ENCODE results near the gene PRRX1.

PRRX1 gene

GRCh38 chr1:170729225-170730002 is 65.5 kb downstream of the PRRX1 start:
- H3K79me2 ChIP-seq (ENCODE audit: low read length): no peaks in the 10 kb centered on the region
- H3K27ac ChIP-seq (ENCODE audit: low read length): no peak overlapping the region

GRCh38 chr1:170730014-170730413 is 66.1 kb downstream of the PRRX1 start:
- H3K9ac ChIP-seq (ENCODE audit: low read length): no peak overlapping the region
- no peak overlapping the region for H3K4me2 ChIP-seq (ENCODE audit: low read length)
- no peaks in the 10 kb centered on the region for H3K9me3 ChIP-seq (ENCODE audit: insufficient read depth, low read length)
- H3K36me3 ChIP-seq (replicated peaks; ENCODE audit: low read depth, low read length): no peaks in the 10 kb centered on the region
- no peaks in the 10 kb centered on the region for H3K79me2 ChIP-seq (ENCODE audit: low read length)
- TF ChIP-seq CTCF (IDR thresholded peaks at IDR 0.05; ENCODE audit: low read depth, low read length) (no peak), EZH2phosphoT487 (IDR thresholded peaks at IDR 0.05; ENCODE audit: low read depth) (no peak)
- H3K27ac ChIP-seq (ENCODE audit: low read length): no peak overlapping the region
- no peak overlapping the region for H2AFZ ChIP-seq (ENCODE audit: low read depth, low read length)
- no peaks in the 10 kb centered on the region for H3K27me3 ChIP-seq (ENCODE audit: low read depth, low read length)
- H3K4me3 ChIP-seq (ENCODE audit: low read length): no peak overlapping the region
- no peaks in the 10 kb centered on the region for H3K4me1 ChIP-seq (ENCODE audit: low read length)
- no peaks in the 10 kb centered on the region for H4K20me1 ChIP-seq (ENCODE audit: insufficient read depth, low read length)

More at GRCh38 chr1:170729225-170730002, 65.5 kb downstream of the PRRX1 start:
- Histone ChIP-seq H3K9me3 (ENCODE audit: insufficient read depth, low read length) (no peaks in the 10 kb centered on the region), H3K27me3 (ENCODE audit: low read depth, low read length) (no peaks in the 10 kb centered on the region), H3K36me3 (replicated peaks; ENCODE audit: low read depth, low read length) (no peaks in the 10 kb centered on the region), H4K20me1 (ENCODE audit: insufficient read depth, low read length) (no peaks in the 10 kb centered on the region), H3K9ac (ENCODE audit: low read length) (no peak overlapping the region), H3K4me1 (ENCODE audit: low read length) (no peaks in the 10 kb centered on the region), H2AFZ (ENCODE audit: low read depth, low read length) (no peak overlapping the region), H3K4me2 (ENCODE audit: low read length) (no peak overlapping the region), H3K4me3 (ENCODE audit: low read length) (no peak overlapping the region)
- TF ChIP-seq EZH2phosphoT487 (IDR thresholded peaks at IDR 0.05; ENCODE audit: low read depth) (no peak), CTCF (IDR thresholded peaks at IDR 0.05; ENCODE audit: low read depth, low read length) (no peak)

- H3K9ac ChIP-seq (ENCODE audit: low read length): no peak overlapping the region
- no peaks in the 10 kb centered on the region for H3K27me3 ChIP-seq (ENCODE audit: low read depth, low read length)
- no peak overlapping the region for H3K4me2 ChIP-seq (ENCODE audit: low read length)
- no peaks in the 10 kb centered on the region for H3K9me3 ChIP-seq (ENCODE audit: insufficient read depth, low read length)
- H3K79me2 ChIP-seq (ENCODE audit: low read length): no peaks in the 10 kb centered on the region
- H3K4me1 ChIP-seq (ENCODE audit: low read length): no peaks in the 10 kb centered on the region
- no peak overlapping the region for H3K4me3 ChIP-seq (ENCODE audit: low read length)
- no peaks in the 10 kb centered on the region for H4K20me1 ChIP-seq (ENCODE audit: insufficient read depth, low read length)
- no peak for TF ChIP-seq CTCF (IDR thresholded peaks at IDR 0.05; ENCODE audit: low read depth, low read length)
- no peak for TF ChIP-seq EZH2phosphoT487 (IDR thresholded peaks at IDR 0.05; ENCODE audit: low read depth)
- no peaks in the 10 kb centered on the region for H3K36me3 ChIP-seq (replicated peaks; ENCODE audit: low read depth, low read length)
- H3K27ac ChIP-seq (ENCODE audit: low read length): no peak overlapping the region
- no peak overlapping the region for H2AFZ ChIP-seq (ENCODE audit: low read depth, low read length)
Observed at GRCh38 chr1:170730438-170730837, 66.5 kb downstream of the PRRX1 start.

- Histone ChIP-seq H3K27ac (ENCODE audit: low read length) (no peak overlapping the region), H3K9me3 (ENCODE audit: insufficient read depth, low read length) (no peaks in the 10 kb centered on the region), H3K79me2 (ENCODE audit: low read length) (no peaks in the 10 kb centered on the region), H3K4me1 (ENCODE audit: low read length) (no peaks in the 10 kb centered on the region), H4K20me1 (ENCODE audit: insufficient read depth, low read length) (no peaks in the 10 kb centered on the region), H3K9ac (ENCODE audit: low read length) (no peak overlapping the region), H3K4me2 (ENCODE audit: low read length) (no peak overlapping the region), H3K4me3 (ENCODE audit: low read length) (no peak overlapping the region), H2AFZ (ENCODE audit: low read depth, low read length) (no peak overlapping the region), H3K36me3 (replicated peaks; ENCODE audit: low read depth, low read length) (no peaks in the 10 kb centered on the region), H3K27me3 (ENCODE audit: low read depth, low read length) (no peaks in the 10 kb centered on the region)
- TF ChIP-seq CTCF (IDR thresholded peaks at IDR 0.05; ENCODE audit: low read depth, low read length) (no peak), EZH2phosphoT487 (IDR thresholded peaks at IDR 0.05; ENCODE audit: low read depth) (no peak)
Observed at GRCh38 chr1:170731566-170732251, 67.8 kb downstream of the PRRX1 start.

Data from OCI-LY3 (cell line).